ENCODE results near the gene CDK2. TPM values are rescaled to one million over a fixed set of nuclear protein-coding genes. Genes with fewer than 3 reads are reported as not detected.

The CDK2 gene
- total and polyA plus RNA-seq, 9 of the 15 experiments (the other 6 are each of a cell fraction or from before 2014, with no cell fraction given): 17.4 to 213 (median 109) TPM

GRCh38 chr12:56020423-56021184 is 54.0 kb downstream of the CDK2 start, which contains the start of gene IKZF4 (continued):
- TF ChIP-seq CREB1 (IDR thresholded peaks at IDR 0.05): no peak
- no peak for TF ChIP-seq CREB1 (CRISPR knock-in tag; IDR thresholded peaks at IDR 0.05)
- no peak for TF ChIP-seq TCF7L2 (IDR thresholded peaks at IDR 0.05; ENCODE audit: low read depth, low read length)
- no peak for TF ChIP-seq RHOXF2B (CRISPR knock-in tag; conservative IDR thresholded peaks at IDR 0.05)
- TF ChIP-seq STAG1 (CRISPR knock-in tag; IDR thresholded peaks at IDR 0.05; ENCODE audit: borderline replicate concordance): no peak
- TF ChIP-seq RBM39 (optimal IDR thresholded peaks at IDR 0.05; ENCODE audit: low read depth, low read length): no peak
- TF ChIP-seq FOXP4 (CRISPR knock-in tag; IDR thresholded peaks at IDR 0.05; ENCODE audit: borderline replicate concordance): no peak
- no peak for TF ChIP-seq PCBP1 (IDR thresholded peaks at IDR 0.05; ENCODE audit: low read depth, low read length, poor library complexity, severe bottlenecking)
- TF ChIP-seq POLR2AphosphoS5 (IDR thresholded peaks at IDR 0.05; ENCODE audit: control insufficient read depth, insufficient read depth, low read depth, low read length): peak; percentile 35; the same call in 1 of the 2 replicates
- TF ChIP-seq HCFC1 (IDR thresholded peaks at IDR 0.05; ENCODE audit: low read depth, low read length): no peak
- TF ChIP-seq TCF3 (CRISPR knock-in tag; IDR thresholded peaks at IDR 0.05): no peak
- no peak for TF ChIP-seq RBM15 (IDR thresholded peaks at IDR 0.05; ENCODE audit: insufficient read depth, low read length)
- peak; percentile 31 for TF ChIP-seq SAP30 (IDR thresholded peaks at IDR 0.05; ENCODE audit: borderline replicate concordance, insufficient read depth, low read depth, low read length, poor library complexity, severe bottlenecking)
- TF ChIP-seq RAD51 (IDR thresholded peaks at IDR 0.05; ENCODE audit: borderline replicate concordance, low read depth): 0 out of 2 replicates have a peak, but pooled peaks have one; percentile 30
- no peak for TF ChIP-seq ZNF668 (CRISPR knock-in tag; IDR thresholded peaks at IDR 0.05)
- no peak for TF ChIP-seq PHTF2 (CRISPR knock-in tag; IDR thresholded peaks at IDR 0.05)
- peak; percentile 77 for TF ChIP-seq NR2C1 (IDR thresholded peaks at IDR 0.05)
- TF ChIP-seq NR2C1 (tag; IDR thresholded peaks at IDR 0.05): peak; percentile 65
- no peak for TF ChIP-seq HNRNPLL (IDR thresholded peaks at IDR 0.05; ENCODE audit: low read depth, low read length, poor library complexity, severe bottlenecking)
- no peak for TF ChIP-seq MTA1 (IDR thresholded peaks at IDR 0.05; ENCODE audit: borderline replicate concordance)
- no peak for TF ChIP-seq CEBPZ (IDR thresholded peaks at IDR 0.05; ENCODE audit: borderline replicate concordance, low read depth, low read length)
- TF ChIP-seq L3MBTL2 (IDR thresholded peaks at IDR 0.05): peak; percentile 35; the same call in 1 of the 2 replicates
